Natural killer cell treated with Interleukin-12 subunit alpha and Interleukin-12 subunit beta and Interleukin-15 and Interleukin-18, amount 100 ng/mL, for 72 hours (primary cell): ENCODE results near the gene ABHD16B. TPM values are rescaled to one million over a fixed set of nuclear protein-coding genes. Genes with fewer than 3 reads are reported as not detected.
A peak's percentile ranks its signal among the peaks of the same experiment; 100 is the strongest.
"Not testable (repeated sequence)": the region's sequence is repeated elsewhere in the genome, so short reads cannot be mapped to it uniquely, and the experiment has no call there.

ENCODE experiments used
- ATAC-seq, 2 donors: fragments of 150-1000 bp; cut with Tn5 transposase in 1 of 2; sonication (Bioruptor Pico), chemical (Tn5 transposase) in 1 of 2; 2 replicates each; pipeline ENCODE4 v1.10.0; 2021
- DNase-seq: peaks from one replicate; pipeline ENCODE4 v3.0.0; 2022; ENCODE audit warnings: low spot score
- H3K27ac Mint-ChIP-seq, 2 donors: 1 replicate in 1 of 2; 2 replicates in 1 of 2; pipeline ENCODE4 v1.8.0; 2022; ENCODE audit warnings: mixed read lengths in 2 of 2, mild to moderate bottlenecking in 1 of 2, moderate library complexity in 1 of 2
- H3K27me3 Mint-ChIP-seq, 2 donors: 1 replicate in 1 of 2; 2 replicates in 1 of 2; pipeline ENCODE4 v1.8.0; 2022; ENCODE audit warnings: mixed read lengths in 2 of 2
- H3K36me3 Mint-ChIP-seq: one replicate; pipeline ENCODE4 v1.8.0; 2022; ENCODE audit warnings: mixed read lengths
- H3K4me1 Mint-ChIP-seq, 2 donors: 1 replicate in 1 of 2; 2 replicates in 1 of 2; pipeline ENCODE4 v1.8.0; 2022; ENCODE audit warnings: low read depth in 2 of 2, mixed read lengths in 2 of 2, mild to moderate bottlenecking in 1 of 2
- H3K4me3 Mint-ChIP-seq: one replicate; pipeline ENCODE4 v1.8.0; 2022; ENCODE audit warnings: mixed read lengths
- H3K9me3 Mint-ChIP-seq: 2 replicates; pipeline ENCODE4 v1.8.0; 2022; ENCODE audit warnings: mixed read lengths
- total RNA-seq, 2 donors: library from RNA; stranded (reverse); gene quantifications; one replicate each; pipeline ENCODE4 v1.2.3, GENCODE V29; 2022

Gene ABHD16B
- total RNA-seq, 2 donors from 2014 or later: not detected

DNA sequence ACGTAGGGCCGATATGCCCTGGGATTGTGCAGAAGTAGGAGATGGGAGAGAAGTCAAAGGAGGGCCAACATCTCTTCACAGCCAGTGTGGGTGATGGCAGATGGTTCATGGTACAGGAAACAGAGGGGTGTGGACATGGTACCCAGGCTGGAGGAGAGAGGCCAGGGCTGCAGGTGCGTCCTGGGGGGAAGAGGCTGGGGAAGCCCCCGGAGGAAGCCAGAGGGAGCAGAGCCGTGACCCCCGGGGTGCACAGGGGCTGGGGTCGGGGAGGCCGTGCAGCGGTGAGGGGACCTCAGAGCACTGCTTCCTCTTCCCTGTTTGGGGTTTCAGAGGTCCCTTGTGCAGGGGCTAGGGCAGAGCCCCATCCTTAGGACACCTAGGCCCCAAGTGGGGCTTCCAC lies 19.0 kb upstream of the ABHD16B start:
- no peak for DNase-seq
- Mint-ChIP-seq H3K9me3 (no peaks in the 10 kb centered on the region), H3K27me3 (peaks cover 8 to 12% of the 10 kb centered on the region in 2 donors), H3K27ac (no peak overlapping the region), H3K36me3 (no peaks in the 10 kb centered on the region), H3K4me1 (no peaks in the 10 kb centered on the region), H3K4me3 (no peak overlapping the region)
- ATAC-seq: no peak

DNA sequence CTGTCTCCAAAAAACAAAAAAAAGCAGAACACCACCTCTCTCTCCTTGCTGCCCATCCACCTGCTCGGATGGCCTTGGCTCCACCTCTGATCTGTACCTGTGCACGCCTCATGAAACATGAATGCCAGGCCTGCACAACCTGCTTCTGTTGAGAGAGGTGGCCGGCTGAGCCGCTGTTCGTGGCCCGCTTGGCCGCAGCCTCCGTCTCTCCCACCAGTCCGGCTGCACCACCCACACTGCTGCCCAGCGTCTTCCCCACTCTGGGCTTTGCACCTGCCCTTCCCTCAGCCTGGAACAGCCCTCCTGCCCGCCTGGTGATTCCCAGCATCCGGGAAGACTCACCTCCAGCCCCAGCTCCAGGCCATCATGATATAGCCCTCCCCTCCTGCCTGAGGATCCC lies 18.1 kb upstream of the ABHD16B start:
- no peaks in the 10 kb centered on the region for H3K9me3 Mint-ChIP-seq
- no peaks in the 10 kb centered on the region for H3K36me3 Mint-ChIP-seq

DNA sequence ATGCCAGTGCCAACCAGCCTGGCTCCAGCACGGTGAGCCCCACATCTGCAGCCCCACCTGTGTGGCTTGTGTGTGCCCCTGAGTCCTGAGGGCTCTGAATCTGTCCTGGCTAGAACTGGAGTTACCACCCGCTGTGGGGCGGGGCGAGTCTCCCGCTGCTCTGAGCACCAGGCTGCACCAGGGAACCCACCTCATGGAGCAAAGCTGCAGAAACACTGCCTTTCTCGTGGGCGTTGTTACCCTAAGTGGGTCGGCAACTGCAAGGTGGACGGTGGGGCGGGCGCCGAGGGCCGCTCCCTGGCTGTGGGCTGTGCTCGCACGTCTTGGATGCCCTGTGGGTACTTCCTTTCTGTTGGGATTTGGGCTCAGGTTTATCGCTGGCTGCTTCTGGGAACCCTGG lies 17.5 kb upstream of the ABHD16B start:
- no peak overlapping the region for H3K27ac Mint-ChIP-seq
- H3K36me3 Mint-ChIP-seq: no peaks in the 10 kb centered on the region
- H3K27me3 Mint-ChIP-seq: peaks cover 8 to 12% of the 10 kb centered on the region in 2 donors
- ATAC-seq (no peak), DNase-seq (no peak)
- H3K4me1 Mint-ChIP-seq: no peaks in the 10 kb centered on the region
- H3K4me3 Mint-ChIP-seq: no peak overlapping the region
- no peaks in the 10 kb centered on the region for H3K9me3 Mint-ChIP-seq

More for the DNA sequence above, 18.1 kb upstream of the ABHD16B start:
- Mint-ChIP-seq H3K27ac (no peak overlapping the region), H3K27me3 (peaks cover 8 to 12% of the 10 kb centered on the region in 2 donors), H3K4me3 (no peak overlapping the region), H3K4me1 (no peaks in the 10 kb centered on the region)
- ATAC-seq: no peak
- no peak for DNase-seq

DNA sequence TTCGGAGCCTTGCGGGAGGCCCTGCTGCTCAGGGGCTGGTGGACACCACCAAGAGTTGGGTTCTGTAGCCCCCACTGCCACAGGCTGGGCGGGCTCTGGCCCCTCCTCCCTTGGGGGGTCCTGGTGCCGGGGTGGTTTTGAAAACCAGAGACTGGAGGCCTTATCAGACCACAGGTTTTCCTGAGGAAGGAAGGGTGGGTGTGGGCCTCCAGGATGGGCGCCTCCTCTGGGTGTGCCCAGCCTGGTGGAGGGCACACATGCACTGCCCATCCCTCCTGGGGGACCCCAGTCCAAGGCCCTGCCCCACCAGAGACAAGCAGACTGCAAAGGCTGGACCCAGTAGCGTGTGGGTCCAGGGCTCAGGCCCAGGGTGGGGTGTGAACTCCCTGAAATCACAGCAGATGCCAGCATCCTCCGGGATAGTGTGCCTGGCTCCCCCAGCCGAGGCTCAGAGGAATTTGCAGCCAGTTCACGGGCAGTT lies 16.7 kb upstream of the ABHD16B start:
- DNase-seq (no peak), ATAC-seq (no peak)
- no peaks in the 10 kb centered on the region for H3K4me1 Mint-ChIP-seq
- peaks cover 8 to 12% of the 10 kb centered on the region in 2 donors for H3K27me3 Mint-ChIP-seq
- H3K36me3 Mint-ChIP-seq: no peaks in the 10 kb centered on the region
- no peak overlapping the region for H3K4me3 Mint-ChIP-seq
- H3K9me3 Mint-ChIP-seq: no peaks in the 10 kb centered on the region
- H3K27ac Mint-ChIP-seq: no peak overlapping the region

DNA sequence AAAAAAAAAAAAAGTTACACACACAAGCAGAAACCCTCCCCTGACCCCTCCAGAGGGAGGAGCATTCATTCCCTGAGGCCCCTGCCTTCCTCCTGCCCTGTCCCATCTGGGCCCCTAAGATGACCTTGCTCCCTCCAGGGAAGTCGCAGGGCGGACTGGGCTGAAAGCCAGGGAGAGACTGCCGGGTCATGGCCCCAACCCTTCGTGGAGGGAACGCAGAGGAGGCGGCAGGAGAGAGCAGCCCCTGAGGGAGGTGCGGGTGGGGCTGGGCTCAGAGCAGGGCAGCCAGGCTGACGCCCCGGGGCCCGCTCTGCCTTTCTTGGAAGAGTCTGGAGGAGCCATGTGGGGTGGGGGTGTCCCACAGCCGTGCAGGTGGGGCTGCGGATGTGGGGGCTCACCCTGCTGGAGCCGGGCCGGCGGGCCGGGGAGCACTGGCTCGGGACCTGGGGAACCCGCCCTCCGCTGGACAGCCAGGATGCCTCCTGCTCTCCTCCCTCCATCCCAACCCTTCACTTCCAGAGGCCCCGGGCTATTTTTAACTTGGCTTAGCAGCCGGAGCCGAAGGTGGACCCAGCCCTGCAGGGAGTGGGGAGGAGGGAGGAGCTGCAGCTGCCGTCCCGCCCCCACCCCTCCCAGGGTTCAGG lies 15.0 kb upstream of the ABHD16B start:
- Mint-ChIP-seq H3K27me3 (peaks cover 15 to 19% of the 10 kb centered on the region in 2 donors), H3K4me1 (peaks cover 4 to 8% of the 10 kb centered on the region in 2 donors), H3K27ac (no peak overlapping the region), H3K4me3 (no peak overlapping the region), H3K36me3 (no peaks in the 10 kb centered on the region), H3K9me3 (no peaks in the 10 kb centered on the region)
- no peak for ATAC-seq
- no peak for DNase-seq

DNA sequence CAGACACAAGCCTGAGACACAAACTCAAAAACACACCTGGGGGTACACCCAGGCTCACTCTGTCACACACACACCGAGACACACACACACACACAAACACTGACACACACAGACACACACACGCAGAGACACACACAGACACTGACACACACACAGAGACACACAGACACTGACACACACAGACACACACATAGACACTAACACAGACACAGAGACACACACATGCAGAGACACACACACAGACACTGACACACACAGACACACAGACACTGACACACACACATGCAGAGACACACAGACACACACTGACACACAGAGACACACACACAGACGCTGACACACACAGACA lies 14.4 kb upstream of the ABHD16B start:
- no peaks in the 10 kb centered on the region for H3K36me3 Mint-ChIP-seq
- H3K4me1 Mint-ChIP-seq: peaks cover 7 to 11% of the 10 kb centered on the region in 2 donors
- DNase-seq (no peak), ATAC-seq (no peak)
- H3K9me3 Mint-ChIP-seq: no peaks in the 10 kb centered on the region
- H3K27ac Mint-ChIP-seq: no peak overlapping the region
- H3K27me3 Mint-ChIP-seq: peaks cover 16 to 20% of the 10 kb centered on the region in 2 donors
- H3K4me3 Mint-ChIP-seq: no peak overlapping the region

DNA sequence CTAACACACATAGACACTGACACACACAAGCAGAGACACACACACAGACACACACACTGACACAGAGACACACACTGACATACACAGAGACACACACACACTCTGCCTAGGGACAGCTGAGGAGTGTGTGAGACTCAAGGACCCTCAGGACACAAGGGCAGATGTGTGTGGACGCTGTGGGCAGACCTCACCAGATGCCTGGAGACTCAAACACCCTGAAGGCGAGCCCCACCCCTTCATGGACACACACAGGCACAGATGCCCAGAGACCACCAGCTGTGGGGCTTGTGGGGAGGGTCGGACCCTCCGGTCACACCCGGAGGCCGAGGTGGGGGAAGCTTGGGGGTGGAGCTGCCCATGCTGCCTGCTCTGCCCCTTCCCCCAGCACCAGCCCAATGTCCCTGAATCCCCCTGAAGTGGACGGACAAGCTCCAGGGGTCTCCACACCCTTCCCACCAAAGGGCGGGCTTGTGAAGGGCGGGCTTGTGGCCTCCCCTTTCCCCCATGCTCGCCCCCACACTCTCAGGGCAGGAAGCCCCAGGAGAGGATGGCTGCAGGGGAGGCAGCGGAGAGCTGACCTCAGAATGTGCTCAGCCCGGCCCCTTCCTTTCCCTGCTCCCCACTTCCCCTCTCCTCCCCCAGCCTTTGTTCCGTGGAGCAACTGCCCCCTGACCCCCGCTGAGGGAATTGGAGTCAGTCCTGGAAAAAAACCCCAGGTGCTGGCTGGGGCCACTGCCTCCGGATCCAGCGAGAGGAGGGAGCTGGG lies 13.9 kb upstream of the ABHD16B start:
- Mint-ChIP-seq H3K27me3 (peaks cover 10 to 20% of the 10 kb centered on the region in 2 donors), H3K4me3 (no peak overlapping the region), H3K9me3 (no peaks in the 10 kb centered on the region), H3K27ac (no peak overlapping the region), H3K4me1 (peaks cover 10 to 11% of the 10 kb centered on the region in 2 donors), H3K36me3 (no peaks in the 10 kb centered on the region)
- no peak for DNase-seq
- no peak for ATAC-seq

DNA sequence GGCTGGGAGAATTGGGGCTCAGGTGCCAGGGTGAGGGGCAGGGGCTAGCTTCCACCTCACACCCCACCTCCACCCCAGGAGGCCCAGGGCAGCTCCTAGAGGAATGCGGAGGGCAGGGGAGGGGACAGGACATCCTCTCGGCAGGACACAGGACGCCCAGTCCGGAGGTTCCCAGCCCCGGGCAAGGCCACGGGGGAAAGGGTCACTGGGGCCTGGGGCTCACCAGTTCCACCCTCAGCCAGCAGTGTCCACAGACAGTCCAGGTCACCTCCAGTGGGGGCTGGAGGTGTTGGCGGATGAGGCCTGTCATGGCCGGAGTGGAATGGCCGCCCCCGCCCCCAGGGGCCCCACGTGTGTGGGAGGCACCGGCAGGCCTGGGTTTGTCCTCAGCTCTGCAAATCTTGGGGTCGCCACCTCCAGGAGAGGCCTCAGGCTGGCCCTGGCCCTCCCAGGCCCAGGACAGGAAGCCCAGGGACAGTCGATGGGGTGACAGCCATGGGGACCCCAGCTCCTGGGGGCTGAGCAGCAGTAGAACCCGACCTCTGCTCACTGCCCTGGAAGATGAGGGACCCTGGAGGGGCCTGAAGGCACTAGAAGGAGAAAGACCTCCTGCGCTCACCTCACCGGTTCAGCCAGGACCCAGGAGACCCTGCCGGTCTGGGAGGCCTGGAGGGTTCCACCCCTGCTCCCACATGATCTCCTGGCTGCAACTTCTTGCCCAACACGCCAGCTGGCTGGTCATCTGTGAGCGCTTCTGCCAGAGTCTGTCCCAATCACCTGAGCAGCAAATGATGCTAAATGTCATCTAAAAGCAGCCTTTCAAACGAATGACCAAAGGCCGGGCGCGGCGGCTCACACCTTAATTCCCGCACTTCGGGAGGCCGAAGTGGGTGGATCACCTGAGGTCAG lies 13.0 kb upstream of the ABHD16B start:
- H3K27me3 Mint-ChIP-seq: peaks cover 10 to 19% of the 10 kb centered on the region in 2 donors
- peaks cover 10 to 11% of the 10 kb centered on the region in 2 donors for H3K4me1 Mint-ChIP-seq
- H3K27ac Mint-ChIP-seq: no peak overlapping the region
- no peak overlapping the region for H3K4me3 Mint-ChIP-seq
- ATAC-seq (peak in 1 of 2 donors; percentile 41), DNase-seq (no peak)
- H3K36me3 Mint-ChIP-seq: no peaks in the 10 kb centered on the region
- no peaks in the 10 kb centered on the region for H3K9me3 Mint-ChIP-seq

DNA sequence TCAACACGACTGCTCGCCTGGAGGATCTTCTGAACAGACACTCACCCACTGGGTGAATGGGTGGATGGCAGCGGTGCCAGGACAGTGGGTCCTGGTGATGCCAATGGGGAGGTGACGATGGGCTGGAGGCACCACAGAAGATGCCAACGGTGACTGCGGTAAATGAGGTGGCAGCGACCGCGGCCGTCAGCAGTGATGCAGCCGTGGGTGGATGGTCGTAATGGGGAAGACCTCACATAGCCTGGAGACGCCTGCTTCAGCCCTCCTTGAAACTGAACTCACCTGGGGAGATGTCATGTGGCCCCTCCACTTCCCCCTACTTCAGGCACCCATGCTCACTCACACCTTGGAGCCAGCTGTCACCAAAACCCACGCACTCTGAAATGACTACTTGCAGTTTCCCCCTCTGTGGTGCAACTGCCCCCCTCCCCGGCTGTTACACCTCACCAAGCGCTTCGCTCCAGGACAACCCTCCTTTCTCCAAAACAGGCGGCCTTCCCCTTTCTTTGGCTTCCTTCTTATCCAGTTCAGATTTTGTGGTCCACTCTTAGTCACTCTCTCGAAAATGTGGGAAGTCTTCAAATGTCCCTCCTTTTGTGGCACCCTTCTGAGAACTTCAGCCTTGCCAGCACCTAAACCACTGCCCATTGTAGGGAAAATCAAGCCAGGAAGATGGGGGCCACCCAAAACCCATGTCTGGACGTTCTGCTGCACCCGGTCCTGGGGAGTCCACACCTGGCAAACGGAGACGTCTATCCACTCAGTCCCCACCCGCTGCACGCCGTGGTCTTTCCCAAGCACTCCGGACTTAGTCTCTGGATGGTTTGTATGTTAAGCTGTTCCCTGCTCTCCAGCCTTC lies 10.4 kb upstream of the ABHD16B start:
- ATAC-seq (peak; percentile 43 to 47), DNase-seq (no peak)
- Mint-ChIP-seq H3K4me1 (peaks cover 10 to 11% of the 10 kb centered on the region in 2 donors), H3K9me3 (no peaks in the 10 kb centered on the region), H3K36me3 (no peaks in the 10 kb centered on the region), H3K27ac (no peak overlapping the region), H3K4me3 (no peak overlapping the region), H3K27me3 (peaks cover 10 to 14% of the 10 kb centered on the region in 2 donors)

DNA sequence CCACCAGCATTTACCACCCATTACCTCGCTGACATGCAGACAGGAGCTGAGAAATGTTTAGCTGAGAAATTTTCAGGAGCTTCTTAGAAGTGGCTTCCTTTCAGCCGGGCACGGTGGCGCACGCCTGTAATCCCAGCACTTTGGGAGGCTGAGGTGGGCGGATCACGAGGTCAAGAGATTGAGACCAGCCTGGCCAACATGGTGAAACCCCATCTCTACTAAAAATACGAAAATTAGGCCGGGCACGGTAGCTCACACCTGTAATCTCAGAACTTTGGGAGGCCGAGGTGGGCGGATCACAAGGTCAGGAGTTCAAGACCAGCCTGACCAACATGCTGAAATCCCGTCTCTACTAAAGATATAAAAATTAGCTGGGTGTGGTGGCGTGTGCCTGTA lies 9.8 kb upstream of the ABHD16B start:
- H3K36me3 Mint-ChIP-seq: not testable (repeated sequence)

DNA sequence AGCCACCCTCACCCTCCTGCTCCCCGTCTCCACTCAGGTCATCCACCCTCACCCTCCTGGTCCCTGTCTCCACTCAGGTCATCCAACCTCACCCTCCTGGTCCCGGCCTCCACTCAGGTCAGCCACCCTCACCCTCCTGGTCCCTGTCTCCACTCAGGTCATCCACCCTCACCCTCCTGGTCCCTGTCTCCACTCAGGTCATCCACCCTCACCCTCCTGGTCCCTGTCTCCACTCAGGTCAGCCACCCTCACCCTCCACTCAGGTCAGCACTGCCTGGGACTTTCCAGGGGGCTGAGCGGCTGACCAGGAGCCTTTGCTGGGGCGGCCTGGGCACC lies 7.6 kb upstream of the ABHD16B start:
- Mint-ChIP-seq H3K27me3 (peaks cover 10 to 14% of the 10 kb centered on the region in 2 donors), H3K4me1 (peaks cover 18 to 19% of the 10 kb centered on the region in 2 donors)
- H3K9me3 Mint-ChIP-seq, DNase-seq, H3K36me3 Mint-ChIP-seq, ATAC-seq, H3K27ac Mint-ChIP-seq, H3K4me3 Mint-ChIP-seq: not testable (repeated sequence)

More for the DNA sequence above, 9.8 kb upstream of the ABHD16B start:
- not testable (repeated sequence) for DNase-seq, H3K27ac Mint-ChIP-seq, ATAC-seq, H3K4me3 Mint-ChIP-seq, H3K9me3 Mint-ChIP-seq
- H3K27me3 Mint-ChIP-seq: peaks cover 10 to 14% of the 10 kb centered on the region in 2 donors
- peaks cover 10 to 11% of the 10 kb centered on the region in 2 donors for H3K4me1 Mint-ChIP-seq

DNA sequence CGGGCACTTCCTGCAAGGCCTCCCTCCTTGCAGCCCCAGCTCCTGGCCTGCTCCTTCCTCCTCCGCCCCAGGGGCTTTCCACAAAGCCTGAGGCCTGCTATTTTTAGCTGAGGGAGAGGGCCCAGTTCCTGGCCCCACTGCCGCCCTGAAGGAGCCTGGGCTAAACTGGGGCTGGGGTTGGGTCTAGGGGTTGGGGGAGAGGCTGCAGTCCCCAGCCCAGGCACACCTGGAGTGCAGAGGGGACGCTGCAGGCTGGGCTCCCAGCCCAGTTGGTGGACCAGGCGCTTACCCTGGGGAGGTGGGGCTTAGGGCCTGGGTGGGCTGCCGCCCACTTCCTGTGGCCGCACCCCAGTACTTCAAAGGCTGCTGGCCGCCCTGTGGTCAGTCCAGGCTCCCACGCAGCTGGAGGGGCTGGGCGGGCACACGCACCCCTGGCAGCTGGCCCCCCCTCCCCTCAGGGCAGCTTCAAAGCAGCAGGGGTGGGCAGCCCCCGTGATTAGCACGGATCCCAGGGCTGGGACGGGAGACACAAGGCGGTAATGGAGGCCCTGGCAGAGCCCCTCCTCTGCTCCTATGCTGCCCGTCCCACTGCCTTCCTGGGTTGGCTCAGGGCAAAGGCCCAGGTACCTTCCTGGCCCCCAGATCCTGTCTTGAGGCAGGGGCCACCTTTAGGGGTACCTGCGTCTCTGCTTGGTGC lies 7.1 kb upstream of the ABHD16B start:
- no peaks in the 10 kb centered on the region for H3K9me3 Mint-ChIP-seq
- H3K4me1 Mint-ChIP-seq: peaks cover 21 to 23% of the 10 kb centered on the region in 2 donors
- ATAC-seq (peak; percentile 39 to 60), DNase-seq (no peak)
- H3K27me3 Mint-ChIP-seq: peaks cover 10 to 14% of the 10 kb centered on the region in 2 donors
- no peak overlapping the region for H3K27ac Mint-ChIP-seq
- no peaks in the 10 kb centered on the region for H3K36me3 Mint-ChIP-seq
- H3K4me3 Mint-ChIP-seq: no peak overlapping the region
